ENCODE data around the gene TMEM151B.

- no peak for TF ChIP-seq POLR2A (IDR thresholded peaks at IDR 0.05)
- TF ChIP-seq CTCF (IDR thresholded peaks at IDR 0.05), result no peak
These were observed 33.6 kb downstream of the TMEM151B start for GRCh38 chr6:44303842-44304241.
